Esophagus squamous epithelium (tissue), 4 donors: ENCODE measurements around the gene PPM1N.

Experiments
- CTCF ChIP-seq, 6 experiments: fragments of 450-650 bp in 4 of 6; fragments of 200-600 bp in 2 of 6; sonication (generic) in 2 of 6; IDR thresholded peaks; one replicate each; pipeline ENCODE4 v1.5.1; 2016 to 2019; ENCODE audit warnings: antibody characterized with exemption in 6 of 6, mild to moderate bottlenecking in 4 of 6, moderate library complexity in 4 of 6
- POLR2A ChIP-seq, 4 donors: fragments of 450-650 bp; IDR thresholded peaks; one replicate each; pipeline ENCODE4 v1.6.1; 2017; ENCODE audit warnings: antibody characterized with exemption in 4 of 4, mild to moderate bottlenecking in 4 of 4, moderate library complexity in 3 of 4

GRCh38 chr19:45468803-45469131, 29.5 kb upstream of the PPM1N start:
- no peak for TF ChIP-seq CTCF (IDR thresholded peaks at IDR 0.05)
- TF ChIP-seq POLR2A (IDR thresholded peaks at IDR 0.05), result no peak
